Activated T-cell treated with anti-CD3 and anti-CD28 coated beads for 1 hour (primary cell): ENCODE results near the gene SERINC5.

Experiments
- DNase-seq: peaks from one replicate; pipeline ENCODE4 v3.0.0-alpha.2; 2020; ENCODE audit warnings: low read depth

The SERINC5 gene

DNA sequence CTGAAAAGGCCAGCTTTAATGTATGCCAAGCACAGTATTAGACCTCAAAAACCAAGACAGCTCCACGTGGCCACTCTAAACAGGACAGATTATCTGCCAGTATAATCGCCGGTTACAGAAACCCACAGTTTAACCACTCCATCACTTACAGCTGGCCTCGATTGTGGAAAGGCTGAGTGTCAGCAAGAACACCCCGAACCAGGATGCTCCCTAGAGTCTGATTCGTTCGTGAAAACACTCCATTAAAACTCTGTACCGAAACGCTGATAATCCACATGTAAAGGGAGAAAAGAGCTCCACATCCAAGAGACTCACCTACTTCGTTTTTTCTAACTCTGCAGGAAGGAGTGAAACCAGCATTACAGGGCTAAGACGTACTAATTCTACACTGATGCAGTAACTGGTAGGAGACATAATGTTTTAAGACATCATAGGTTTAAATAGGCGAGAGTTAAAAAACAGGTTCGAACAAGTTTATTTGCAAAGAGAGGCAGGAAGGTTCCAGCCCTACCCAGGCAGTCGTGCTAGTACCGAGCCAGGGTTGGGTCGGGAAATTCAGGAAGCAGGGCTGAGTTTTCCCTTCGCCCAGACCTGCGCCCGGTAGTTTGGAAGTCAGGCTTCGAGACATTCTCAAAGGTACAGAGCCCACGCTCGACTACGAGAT, 949 bp downstream of the SERINC5 start:
- no peak for DNase-seq

DNA sequence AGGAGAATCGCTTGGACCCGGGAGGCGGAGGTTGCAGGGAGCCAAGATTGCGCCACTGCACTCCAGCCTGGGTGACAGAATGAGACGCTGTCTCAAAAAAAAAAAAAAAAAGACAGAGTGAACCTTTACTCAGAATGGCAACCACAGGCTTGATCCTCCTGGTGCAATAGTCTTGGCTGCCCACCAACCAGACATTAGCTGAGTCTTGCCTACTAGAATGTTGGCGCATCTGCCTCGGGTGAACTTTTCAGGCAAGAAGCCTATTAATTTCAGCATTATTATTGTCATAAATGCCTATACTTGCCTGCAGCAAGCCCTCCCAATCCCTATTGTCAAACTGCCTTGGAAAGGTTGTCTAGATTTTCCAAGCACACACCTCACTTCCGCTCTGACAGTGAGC, 4.2 kb downstream of the SERINC5 start:
- no peak for DNase-seq

DNA sequence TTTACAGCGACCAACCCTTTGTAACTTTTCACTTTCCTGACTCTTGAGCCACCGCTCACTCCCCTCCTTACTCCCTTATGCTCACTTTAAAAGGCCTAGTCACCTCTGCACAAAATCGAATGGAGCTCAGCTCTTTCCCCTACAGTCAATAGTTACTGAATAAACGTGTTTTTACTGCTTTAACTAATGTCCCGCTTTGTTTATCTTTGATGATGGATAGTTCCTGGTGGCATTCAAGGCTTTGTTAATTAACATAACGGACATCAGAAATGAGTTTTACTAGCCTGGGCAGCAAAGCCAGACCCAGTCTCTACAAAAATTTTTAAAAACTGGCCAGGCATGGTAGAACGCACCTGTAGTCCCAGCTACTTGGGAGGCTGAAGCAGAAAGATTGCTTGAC, 5.0 kb downstream of the SERINC5 start:
- DNase-seq = no peak

DNA sequence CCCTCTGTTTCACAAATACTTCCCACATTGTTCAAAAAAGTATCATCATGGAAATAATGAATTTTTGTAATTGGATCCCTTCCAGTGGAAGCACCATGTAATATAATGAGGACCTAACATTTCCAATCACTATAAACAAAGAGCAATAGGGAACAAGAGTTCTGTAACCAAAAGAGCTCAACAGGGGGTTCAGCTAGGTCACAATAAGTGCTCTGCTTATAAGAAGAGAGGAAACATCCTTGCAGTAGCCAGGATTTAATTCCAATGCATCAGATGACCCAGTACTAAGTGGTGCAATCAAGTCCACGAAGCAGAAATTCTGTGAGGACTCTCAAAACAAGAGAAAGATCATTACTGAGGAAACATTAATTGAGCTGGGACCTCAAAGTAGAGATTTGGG, 5.9 kb downstream of the SERINC5 start:
- DNase-seq = no peak

DNA sequence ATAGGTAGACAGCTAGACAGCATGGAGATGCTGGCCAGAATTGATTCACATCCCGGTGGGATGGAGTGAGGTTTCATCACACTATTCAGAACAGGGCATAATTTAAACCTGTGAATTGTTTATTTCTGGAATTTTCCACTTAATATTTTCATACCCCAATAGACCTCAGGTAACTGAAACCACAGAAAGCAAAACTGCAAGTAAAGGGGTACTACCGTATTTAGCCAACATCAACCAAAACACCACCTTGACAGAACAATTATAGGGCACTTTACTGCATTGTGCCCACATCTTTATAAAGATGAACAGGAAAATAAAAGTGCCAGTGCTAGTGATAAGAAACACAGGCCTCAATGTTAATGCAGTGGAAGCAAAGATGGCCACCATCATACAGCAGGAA, 7.5 kb downstream of the SERINC5 start:
- no peak for DNase-seq

DNA sequence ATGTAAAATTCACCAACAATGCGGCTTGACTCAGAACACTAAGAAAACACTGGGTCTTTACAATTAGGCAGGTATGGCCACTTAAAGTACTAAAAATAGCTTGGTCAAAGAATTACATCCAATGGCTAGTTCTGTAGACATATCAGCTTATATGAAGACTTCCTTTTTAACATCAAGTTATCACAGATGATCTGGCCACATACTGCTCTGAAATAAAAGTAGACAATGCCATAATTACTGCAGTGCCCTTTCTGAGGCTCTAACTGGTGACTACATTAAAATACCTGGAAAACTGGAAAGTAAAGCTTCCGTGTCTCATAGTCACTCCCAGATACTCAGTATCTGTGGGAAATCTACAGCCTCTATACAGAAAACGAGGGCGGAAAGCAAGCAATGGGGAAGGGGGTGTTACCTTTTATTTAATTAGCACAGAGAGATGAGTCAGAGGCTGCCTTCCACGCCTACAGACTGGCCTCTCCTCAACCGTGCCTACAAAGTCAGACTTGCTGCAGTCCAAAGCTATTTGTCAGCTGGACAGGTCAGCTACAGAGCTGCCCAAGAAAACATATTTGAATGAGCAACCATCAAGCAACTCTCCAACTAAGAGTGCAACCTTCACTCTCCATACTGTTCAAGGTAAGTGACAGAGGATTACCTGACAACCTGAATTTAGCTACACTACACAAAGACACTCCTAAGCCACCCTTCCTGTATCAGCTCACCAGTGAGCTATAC, 8.7 kb downstream of the SERINC5 start:
- DNase-seq = no peak

DNA sequence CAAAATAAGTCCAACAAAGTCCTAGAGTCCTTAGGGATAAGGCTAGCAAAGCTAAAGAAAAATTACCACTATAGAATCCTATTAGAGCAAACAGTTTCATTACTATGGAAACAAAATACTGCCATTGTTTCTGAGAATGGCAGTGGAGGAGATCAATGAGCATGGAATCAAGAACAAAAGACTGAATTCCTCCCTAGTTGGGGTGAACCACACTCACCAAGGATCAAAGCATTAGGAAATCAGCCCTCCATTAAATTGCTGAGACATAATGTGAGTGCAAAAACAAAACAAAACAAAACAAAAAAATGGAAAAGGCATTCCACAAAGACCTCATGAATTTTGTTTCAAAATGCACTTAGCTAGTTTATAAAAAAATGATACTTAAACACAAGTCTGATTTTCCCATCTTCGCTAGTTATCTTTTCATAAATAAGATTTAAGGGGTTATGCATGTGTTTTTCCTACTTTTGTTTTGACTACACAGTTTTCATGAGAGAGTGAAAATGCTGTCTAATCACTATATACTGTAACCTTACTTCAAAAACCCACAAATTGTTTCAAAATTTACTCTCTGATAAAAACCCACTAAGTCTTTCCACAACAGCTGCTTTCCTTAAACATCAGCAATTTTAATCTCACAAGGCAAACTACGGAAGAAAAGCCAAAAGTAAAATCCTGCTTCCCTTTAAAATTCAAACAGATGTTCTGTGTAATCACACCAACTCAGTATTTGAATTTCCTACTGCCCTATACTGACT, 9.7 kb downstream of the SERINC5 start:
- DNase-seq = no peak

DNA sequence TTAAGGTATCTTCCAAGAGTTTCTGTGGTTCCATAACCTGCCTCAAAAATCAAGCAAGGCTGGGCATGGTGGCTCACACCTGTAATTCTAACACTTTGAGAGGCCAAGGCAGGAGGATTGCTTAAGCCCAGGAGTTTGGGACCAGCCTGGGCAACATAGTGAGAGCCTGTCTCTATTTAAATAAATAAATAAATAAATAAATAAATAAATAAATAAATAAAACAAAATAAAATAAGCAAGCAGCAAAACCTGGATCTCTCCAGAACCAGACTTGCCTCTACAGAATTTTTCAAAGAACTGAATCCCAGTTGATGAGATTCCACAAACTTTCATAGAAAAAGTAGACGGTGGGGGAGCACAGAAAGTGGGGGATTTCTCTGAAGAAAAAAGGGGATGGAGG, 12.3 kb downstream of the SERINC5 start:
- DNase-seq = no peak

DNA sequence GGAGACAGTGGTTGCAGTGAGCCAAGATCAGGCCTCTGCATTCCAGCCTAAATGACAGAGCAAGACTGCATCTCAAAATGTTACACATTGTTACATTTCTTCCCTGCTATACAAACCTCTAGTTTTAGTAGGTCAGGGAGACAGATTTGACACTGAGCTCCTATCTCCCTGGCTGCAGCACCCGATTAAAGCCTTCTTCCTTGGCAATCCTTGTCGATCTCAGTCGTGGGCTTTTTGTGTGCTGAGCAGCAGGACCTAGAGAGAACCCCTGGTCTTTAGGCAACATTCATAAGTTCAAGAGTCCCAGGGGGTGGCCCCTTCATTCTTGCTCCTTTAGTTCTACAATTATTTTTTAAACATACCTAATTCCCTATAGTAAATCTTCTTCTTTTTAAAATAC, 13.0 kb downstream of the SERINC5 start:
- no peak for DNase-seq

DNA sequence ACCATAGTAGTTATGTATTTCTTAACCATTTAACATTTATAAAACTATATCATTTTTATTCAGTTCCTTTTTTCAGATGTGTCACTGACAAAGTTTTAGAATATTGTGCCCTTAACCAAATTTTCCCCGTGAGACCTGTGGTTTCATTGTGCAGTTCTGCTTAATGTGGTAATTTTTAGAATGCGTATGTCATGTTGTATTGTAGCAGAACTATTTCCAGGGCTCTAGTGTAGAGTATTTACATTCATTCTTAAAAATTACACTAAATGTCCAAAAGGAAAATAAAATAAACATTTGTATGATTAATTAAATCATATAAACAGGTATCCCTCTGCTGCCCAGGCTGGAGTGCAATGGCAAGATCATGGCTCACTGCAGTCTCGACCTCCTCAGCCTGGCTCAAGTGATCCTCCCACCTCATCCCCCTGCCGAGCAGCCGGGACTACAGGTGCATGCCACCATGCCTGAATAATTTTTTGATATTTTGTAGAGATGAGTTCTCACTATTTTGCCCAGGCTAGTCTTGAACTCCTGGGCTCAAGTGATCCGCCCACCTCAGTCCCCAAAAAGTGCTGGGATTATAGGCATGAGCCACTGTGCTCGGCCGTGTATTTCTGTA, 15.4 kb downstream of the SERINC5 start:
- no peak for DNase-seq

DNA sequence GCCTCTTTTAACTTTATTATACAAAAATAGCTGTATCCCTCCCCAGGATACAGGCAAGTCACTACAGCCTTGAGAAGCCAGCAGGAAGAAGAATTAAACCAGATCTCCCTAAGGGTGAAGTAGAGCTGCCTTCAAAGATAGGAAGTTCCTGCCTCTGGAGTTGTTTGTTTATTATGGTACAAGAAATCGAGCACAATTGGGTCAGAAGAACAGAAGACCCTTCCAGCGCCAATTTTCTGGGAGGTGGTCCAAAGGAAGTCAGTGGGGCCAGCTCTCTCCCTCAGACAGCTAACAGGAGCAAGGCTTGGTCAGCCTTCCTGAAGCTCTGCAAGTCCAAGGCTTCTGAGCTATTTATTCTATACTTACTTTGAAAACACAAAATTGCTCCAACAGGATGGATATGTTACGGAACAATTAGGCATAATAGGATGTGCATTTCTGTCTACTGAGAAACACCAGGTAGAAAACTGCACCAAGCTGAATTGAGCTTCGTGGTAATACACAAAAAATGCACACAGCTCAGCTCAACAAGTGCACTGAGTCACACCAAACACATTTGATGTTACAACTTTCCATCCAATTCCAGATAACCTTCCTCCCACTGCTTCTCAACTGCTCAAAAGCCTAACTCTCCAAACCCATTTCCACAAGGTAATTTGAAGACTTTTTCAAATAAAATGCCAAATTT, 16.0 kb downstream of the SERINC5 start:
- DNase-seq = no peak

DNA sequence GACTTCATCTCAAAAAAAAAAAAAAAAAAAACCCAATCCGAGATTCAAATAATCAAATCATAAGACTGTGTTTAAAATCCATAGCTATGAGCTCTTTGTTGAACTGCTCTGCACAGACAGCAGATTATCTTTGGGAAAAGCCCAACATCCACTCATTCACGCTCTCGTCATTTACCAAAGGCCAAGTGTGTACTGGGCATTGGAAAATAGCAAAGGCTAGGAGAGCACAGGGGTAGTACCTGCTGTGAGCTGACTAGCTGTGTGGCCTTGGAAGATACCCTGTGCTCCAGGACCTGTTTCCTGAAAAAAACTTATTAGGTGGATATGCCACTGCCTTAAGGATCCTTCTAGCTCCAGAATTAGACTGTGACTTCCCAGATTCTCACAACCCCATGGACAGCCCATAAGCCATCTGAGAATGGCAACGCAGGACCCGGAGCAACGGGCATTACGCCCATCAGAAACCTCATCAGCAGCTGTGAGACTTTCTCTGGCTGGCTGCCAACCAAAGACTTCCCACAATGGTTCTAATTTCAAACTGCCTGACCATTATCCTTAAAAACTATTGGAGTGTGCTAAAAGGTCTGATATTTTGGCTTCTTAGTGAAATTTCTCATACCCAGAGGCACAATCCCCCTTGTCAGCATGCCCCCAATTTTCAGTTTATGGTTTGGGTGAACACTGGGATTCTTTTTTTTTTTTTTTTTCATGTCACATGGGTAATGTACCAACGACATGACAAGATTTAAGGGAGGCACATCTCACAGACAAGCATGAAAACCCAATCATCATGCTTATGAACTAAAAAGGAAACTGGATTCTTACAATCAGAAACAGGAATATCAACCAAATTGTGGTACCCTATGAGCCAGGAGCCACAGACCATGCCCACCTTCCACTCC, 16.8 kb downstream of the SERINC5 start:
- no peak for DNase-seq

DNA sequence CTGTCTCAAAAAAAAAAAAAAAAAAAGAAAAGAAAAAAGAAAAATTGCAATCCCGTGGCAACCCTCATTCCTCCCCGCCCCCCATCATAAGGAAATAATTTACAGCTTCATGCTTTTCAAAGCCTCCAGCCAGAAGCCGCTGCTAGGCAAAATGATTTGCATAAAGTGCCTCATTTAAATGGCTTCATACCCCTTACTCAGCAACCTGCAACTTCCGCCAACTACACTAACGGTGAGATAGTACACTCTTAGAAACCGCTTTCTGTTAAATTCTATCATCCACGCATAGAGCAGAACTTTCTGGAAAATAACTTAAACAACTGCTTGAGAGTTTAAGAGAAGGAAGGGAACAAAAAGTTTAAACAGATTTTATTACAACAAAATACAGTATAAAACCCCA, 17.8 kb downstream of the SERINC5 start:
- DNase-seq = no peak

DNA sequence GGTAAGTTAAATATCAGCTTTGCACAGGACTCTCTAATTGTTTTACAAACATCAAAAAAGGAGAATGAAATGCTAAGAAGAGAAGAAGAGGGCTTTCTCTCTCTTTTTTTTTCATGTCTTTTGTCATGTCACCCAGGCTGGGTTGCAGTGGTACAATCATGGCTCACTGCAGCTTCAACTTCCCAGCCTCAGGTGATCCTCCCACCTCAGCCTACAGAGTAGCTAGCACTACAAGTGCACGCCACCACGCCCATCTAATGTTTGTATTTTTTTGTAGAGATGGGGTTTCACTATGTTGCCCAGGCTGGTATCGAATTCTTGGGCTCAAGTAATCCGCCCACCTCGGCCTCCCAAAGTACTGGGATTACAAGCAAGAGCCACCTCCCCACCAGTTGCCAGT, 18.6 kb downstream of the SERINC5 start:
- DNase-seq = no peak

DNA sequence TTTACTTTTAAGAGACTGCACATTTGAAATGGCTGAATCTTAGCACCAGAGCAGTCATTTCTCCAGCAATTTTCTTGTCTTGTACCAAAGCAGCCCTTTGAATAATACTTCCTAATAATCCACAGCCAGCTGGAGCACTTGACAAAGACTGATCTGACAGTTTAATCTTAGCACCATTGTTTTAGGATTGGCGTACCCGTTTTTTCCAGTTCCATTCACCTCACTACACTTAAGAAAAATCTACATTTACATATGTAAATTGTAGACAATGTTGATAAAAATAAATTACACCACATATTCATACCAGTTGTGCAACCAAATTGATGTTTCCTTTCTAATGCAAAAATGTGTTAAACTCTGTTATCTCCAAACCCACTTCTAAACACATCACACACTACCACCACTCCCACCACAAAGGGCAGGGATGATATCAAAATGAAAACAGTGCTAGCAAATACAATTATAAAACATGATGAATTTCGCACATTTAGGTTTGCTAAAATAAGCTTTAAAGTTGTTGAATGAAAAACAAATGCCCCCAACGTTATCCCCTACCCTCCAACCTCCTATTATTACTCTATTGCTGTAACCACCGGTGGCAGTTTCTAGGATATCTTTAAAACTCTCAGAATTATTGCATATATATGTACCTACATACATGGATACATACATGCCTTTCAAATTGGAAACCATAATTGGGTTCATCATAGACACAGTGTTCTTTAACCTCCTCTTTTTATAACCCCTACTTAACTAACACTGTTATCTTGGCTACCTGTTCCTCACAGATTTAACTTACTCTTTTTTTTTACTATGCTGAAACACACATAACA, 21.5 kb downstream of the SERINC5 start:
- no peak for DNase-seq

DNA sequence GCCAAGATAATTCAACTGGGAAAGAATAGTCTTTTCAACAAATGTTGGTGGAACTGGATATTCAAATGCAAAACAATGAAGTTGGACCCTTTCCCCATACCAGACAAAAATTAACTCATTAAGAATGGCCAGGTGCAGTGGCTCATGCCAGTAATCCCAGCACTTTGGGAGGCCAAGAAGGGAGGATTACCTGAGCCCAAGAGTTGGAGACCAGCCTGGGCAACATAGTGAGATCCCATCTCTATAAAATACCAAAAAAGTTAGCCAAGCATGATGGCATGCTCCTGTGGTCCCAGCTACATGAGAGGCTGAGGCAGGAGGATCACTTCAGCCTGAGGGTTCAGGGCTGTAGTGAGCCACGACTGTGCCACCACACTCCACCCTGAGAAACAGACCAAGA, 24.2 kb downstream of the SERINC5 start:
- DNase-seq = no peak

DNA sequence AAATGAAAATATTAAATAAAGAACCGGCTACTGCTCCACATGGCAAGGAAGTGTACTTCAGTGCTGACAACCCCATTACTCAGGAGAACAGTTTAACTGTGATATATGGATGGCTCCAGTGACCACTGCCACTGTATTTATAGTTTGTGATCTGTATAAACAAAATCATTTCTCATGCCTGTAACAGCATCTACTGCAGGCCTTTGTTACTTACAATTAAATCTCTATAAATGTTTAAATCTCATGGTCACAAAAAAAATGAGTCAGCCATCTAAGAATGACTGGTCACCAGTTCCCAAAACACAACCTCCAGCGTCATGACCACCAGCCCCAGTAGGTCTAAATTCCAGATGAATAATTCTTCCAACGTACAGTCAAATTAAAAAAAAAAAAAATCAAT, 24.6 kb downstream of the SERINC5 start:
- no peak for DNase-seq

DNA sequence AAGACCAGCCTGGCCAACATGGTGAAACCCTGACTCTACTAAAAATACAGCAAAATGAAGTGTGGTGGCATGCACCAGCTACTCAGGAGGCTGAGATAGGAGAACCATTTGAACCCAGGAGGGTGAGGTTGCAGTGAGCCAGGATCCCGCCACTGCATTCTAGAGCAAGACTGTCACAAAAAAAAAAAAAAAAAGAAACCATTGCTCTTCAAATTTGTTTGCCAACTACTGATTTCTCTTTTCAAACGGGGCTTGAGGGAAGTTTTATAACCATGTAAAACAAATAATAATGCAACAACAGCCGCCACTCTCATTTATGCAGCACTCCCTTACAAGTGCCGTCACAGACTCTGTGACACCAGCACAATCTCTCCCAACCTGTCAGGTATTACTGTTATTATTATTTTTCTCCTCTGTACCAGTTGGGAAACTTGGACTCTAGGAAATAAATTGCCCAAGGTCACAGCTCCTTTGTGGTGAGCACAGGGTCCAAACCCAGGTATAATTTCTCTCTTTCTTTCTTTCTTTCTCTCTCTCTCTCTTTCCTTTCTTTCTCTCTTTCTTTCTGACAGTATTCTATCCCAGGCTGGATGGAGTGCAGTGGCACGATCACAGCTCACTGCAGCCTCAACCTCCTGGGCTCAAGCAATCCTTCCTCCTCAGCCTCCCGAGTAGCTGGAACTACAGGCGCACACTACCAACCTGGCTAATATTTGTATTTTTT, 25.4 kb downstream of the SERINC5 start:
- DNase-seq = no peak

DNA sequence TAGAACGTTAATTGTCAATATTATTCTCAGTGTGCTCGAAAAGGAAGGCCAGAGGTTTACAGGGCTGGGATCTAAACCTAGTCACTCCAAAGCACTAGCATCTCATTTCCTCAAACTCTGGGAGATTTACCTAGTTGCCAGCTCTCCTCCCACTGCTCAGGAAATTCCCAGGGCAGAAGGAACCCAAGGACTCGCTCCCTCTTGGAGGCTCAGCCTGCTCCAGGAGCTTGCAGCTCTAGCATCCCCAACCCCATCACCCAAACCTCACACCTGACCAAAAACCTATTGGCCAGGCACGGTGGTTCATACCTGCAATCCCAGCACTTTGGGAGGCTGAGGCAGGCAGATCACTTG, 26.0 kb downstream of the SERINC5 start:
- DNase-seq = no peak
